Aorta (tissue), 5 donors: Measurements from ENCODE around the gene NFKBIL1. TPM values are rescaled to one million over a fixed set of nuclear protein-coding genes. Genes with fewer than 3 reads are reported as not detected.
A peak's percentile ranks its signal among the peaks of the same experiment; 100 is the strongest.
"Not testable (repeated sequence)": the region's sequence is repeated elsewhere in the genome, so short reads cannot be mapped to it uniquely, and the experiment has no call there.

Source experiments
- ATAC-seq: fragments of 200-7000 bp; cut with Tn5 transposase; one replicate; pipeline ENCODE4 v1.9.1; 2022; ENCODE audit warnings: moderate library complexity; ENCODE audit not compliant: low FRiP score
- DNase-seq, 2 donors: peaks; one replicate each; pipeline ENCODE4 v3.0.0-alpha.2; 2020
- H3K27ac ChIP-seq, 2 donors: one replicate each; pipeline ENCODE4 v1.5.1; 2013; ENCODE audit warnings: low read length in 2 of 2, mild to moderate bottlenecking in 2 of 2, moderate library complexity in 2 of 2, control low read depth in 1 of 2, inconsistent platforms in 1 of 2, low read depth in 1 of 2
- H3K27me3 ChIP-seq, 2 donors: one replicate each; pipeline ENCODE4 v1.6.1; 2013; ENCODE audit warnings: control low read depth in 1 of 2, low read length in 1 of 2, mild to moderate bottlenecking in 1 of 2, moderate library complexity in 1 of 2; ENCODE audit not compliant: insufficient read depth in 2 of 2, control insufficient read depth in 1 of 2
- H3K36me3 ChIP-seq, 2 donors: one replicate each; pipeline ENCODE4 v1.6.1; 2013; ENCODE audit warnings: control low read depth in 1 of 2, low read length in 1 of 2, mild to moderate bottlenecking in 1 of 2; ENCODE audit not compliant: insufficient read depth in 2 of 2, control insufficient read depth in 1 of 2
- H3K4me1 ChIP-seq, 2 donors: one replicate each; pipeline ENCODE4 v1.6.1; 2013; ENCODE audit warnings: low read length in 2 of 2, control low read depth in 1 of 2, mild to moderate bottlenecking in 1 of 2, moderate library complexity in 1 of 2; ENCODE audit not compliant: insufficient read depth in 2 of 2, control insufficient read depth in 1 of 2
- H3K4me3 ChIP-seq, 2 donors: one replicate each; pipeline ENCODE4 v1.5.1; 2013; ENCODE audit warnings: low read length in 2 of 2, control low read depth in 1 of 2, mild to moderate bottlenecking in 1 of 2
- H3K9me3 ChIP-seq: one replicate; pipeline ENCODE4 v1.6.1; 2013; ENCODE audit warnings: mild to moderate bottlenecking, low read length; ENCODE audit not compliant: control insufficient read depth
- WGBS, 2 donors: extraction: QIAGEN DNeasy Blood & Tissue Kit; methylation state at CpG; one replicate each; pipeline ENCODE4 v1.1.7; 2013; 5-methylcytosine and 5-hydroxymethylcytosine counted together
- intact Hi-C, 2 donors: fragments of 100-400 bp; cut with DNase I; formaldehyde crosslinking; loops; one replicate each; pipeline versions ENCODE4 v1.14.2 to v1.15.0; 2022
- long read RNA-seq, 2 donors: library from polyadenylated mRNA; unstranded; transcript quantifications; one replicate each; pipeline ENCODE4 v2.0.0, GENCODE V29; 2020 to 2021
- polyA plus RNA-seq, 2 donors: library from polyadenylated mRNA; stranded (reverse); fragments of 200-250 nt; gene quantifications; one replicate each; pipeline ENCODE4 v1.2.3, GENCODE V29; 2013
- total RNA-seq, 2 donors: library from RNA; stranded (reverse); fragmentation: NEBNext Ultra II Directional; extraction: Animal tissue kit (Norgen Biotek cat#: 25700); gene quantifications; one replicate each; pipeline ENCODE4 v1.2.1, GENCODE V29; 2021
- donor health status: healthy with polysubstance abuse.
- donor health status: Bipolar disorder and iron deficiency.
- donor health status: DM: no; HTN: no; CAD: no.
- donor health status: DM: no; HTN: no; CAD: no.
- donor health status: DM: yes; HTN: yes; CAD: no.

NFKBIL1 gene
- total RNA-seq (10 to 100 TPM; 16.0 to 19.8 TPM), polyA plus RNA-seq (10 to 100 TPM; 24.2 to 49.5 TPM)
- long read RNA-seq, donor 1, transcript NFKBIL1-201 (4 exons, 1,401 nt), result minor isoform, 19 of 93 reads
- long read RNA-seq, donor 1, transcript NFKBIL1-203 (4 exons, 1,478 nt), result major isoform, 57 of 93 reads
- long read RNA-seq, donor 1, partial matches to known transcripts, result 10 of 93 reads
- long read RNA-seq, donor 1, other reads (novel, unspliced or antisense), result 4 of 93 reads
- long read RNA-seq, donor 2, partial matches to known transcripts, result 0 of 5 reads
- long read RNA-seq, donor 2, other reads (novel, unspliced or antisense), result 1 of 5 reads

- intact Hi-C loops, result loop anchor here (1.0 to 2.0 kb wide), 3 partner anchors 34 to 52 kb away; no protein-coding TSS in a partner anchor
- 0 to 1% methylated on average over 25 of the region's 25 CpGs for WGBS, 2 donors
- no peaks in the 10 kb centered on the region for H3K36me3 ChIP-seq
- no peaks in the 10 kb centered on the region for H3K9me3 ChIP-seq
- DNase-seq (peak; percentile 97), ATAC-seq (peak; percentile 97)
- no peaks in the 10 kb centered on the region for H3K27me3 ChIP-seq
- peak within 1 kb of the TSS in 1 of 2 donors; percentile 31 for H3K27ac ChIP-seq
- peak within 1 kb of the TSS; percentile 14 to 59 for H3K4me3 ChIP-seq
- H3K4me1 ChIP-seq, result no peaks in the 10 kb centered on the region
Measured at GRCh38 chr6:31546958-31547726, at the start of gene NFKBIL1. Gene NFKBIL1, plus strand, starts transcription at chr6:31547608. Its CDS starts 87 bp downstream, at chr6:31547695.

GRCh38 chr6:31498748-31499147, 48.7 kb upstream of the NFKBIL1 start:
- no peak for ATAC-seq
- Histone ChIP-seq H3K36me3 (no peaks in the 10 kb centered on the region), H3K27ac (no peak overlapping the region), H3K4me1 (peaks cover 0 to 1% of the 10 kb centered on the region in 2 donors), H3K27me3 (no peaks in the 10 kb centered on the region), H3K4me3 (no peak overlapping the region), H3K9me3 (no peaks in the 10 kb centered on the region)
- intact Hi-C loops, result loop anchor here in 1 of 2 donors (5.0 kb wide), 1 partner anchor 99 kb away; no protein-coding TSS in a partner anchor
- 6 to 13% methylated on average over 21 of the region's 21 CpGs for WGBS, 2 donors
- DNase-seq, result no peak

GRCh38 chr6:31499648-31500047, 47.8 kb upstream of the NFKBIL1 start:
- intact Hi-C loops, result loop anchor here in 1 of 2 donors (5.0 kb wide), 1 partner anchor 98 kb away; no protein-coding TSS in a partner anchor
- H3K4me3 ChIP-seq, DNase-seq, H3K9me3 ChIP-seq, ATAC-seq, H3K27ac ChIP-seq, H3K27me3 ChIP-seq, H3K36me3 ChIP-seq, H3K4me1 ChIP-seq: not testable (repeated sequence)
- 100% methylated on average over 1 of the region's 2 CpGs; no CpG with 5 or more reads in 1 of the 2 donors for WGBS, 2 donors

- DNase-seq (no peak), ATAC-seq (no peak)
- Histone ChIP-seq H3K4me1 (peaks cover 0 to 1% of the 10 kb centered on the region in 2 donors), H3K9me3 (no peaks in the 10 kb centered on the region), H3K36me3 (peaks cover 0 to 7% of the 10 kb centered on the region in 2 donors), H3K4me3 (no peak overlapping the region), H3K27me3 (no peaks in the 10 kb centered on the region), H3K27ac (no peak overlapping the region)
- intact Hi-C loops, result no loop called here
Measured at GRCh38 chr6:31502586-31502985, 44.8 kb upstream of the NFKBIL1 start.

DNA sequence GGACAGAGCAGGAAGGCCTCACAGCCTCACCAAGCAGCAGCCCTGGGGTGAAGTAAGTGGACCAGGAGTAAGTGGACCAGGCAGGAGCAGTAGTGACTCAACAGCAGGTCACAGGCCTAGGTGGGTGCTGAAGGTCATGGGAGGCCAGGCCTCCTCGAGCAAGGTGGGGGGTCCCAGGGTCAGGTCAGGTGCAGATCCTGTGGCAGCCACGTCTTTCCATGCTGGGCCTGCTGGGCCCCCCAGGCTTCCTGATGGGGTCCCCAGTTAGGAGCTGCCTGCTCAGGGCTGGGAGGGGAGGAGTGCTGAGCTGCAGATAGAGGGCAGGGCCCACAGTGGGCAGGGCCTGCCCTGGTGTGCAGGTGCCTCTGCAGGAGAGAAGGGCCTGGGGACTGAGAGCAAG, 38.4 kb upstream of the NFKBIL1 start:
- H3K4me3 ChIP-seq, ATAC-seq, H3K9me3 ChIP-seq, H3K27me3 ChIP-seq, H3K27ac ChIP-seq, intact Hi-C loops, H3K36me3 ChIP-seq, H3K4me1 ChIP-seq, DNase-seq: not testable (repeated sequence)
- WGBS, 2 donors, result 0 to 47% methylated on average over 1 to 2 of the region's 2 CpGs

- ATAC-seq (no peak), DNase-seq (no peak)
- intact Hi-C loops, result no loop called here
- H3K36me3 ChIP-seq, result peaks cover 0 to 10% of the 10 kb centered on the region in 2 donors
- no peak overlapping the region for H3K27ac ChIP-seq
- no peaks in the 10 kb centered on the region for H3K9me3 ChIP-seq
- no peaks in the 10 kb centered on the region for H3K27me3 ChIP-seq
- 79 to 81% methylated on average over 4 of the region's 4 CpGs for WGBS, 2 donors
- no peaks in the 10 kb centered on the region for H3K4me1 ChIP-seq
- H3K4me3 ChIP-seq, result no peak overlapping the region
Measured at GRCh38 chr6:31510007-31510406, 37.4 kb upstream of the NFKBIL1 start.

GRCh38 chr6:31513456-31514165, 33.8 kb upstream of the NFKBIL1 start:
- H3K4me1 ChIP-seq, result no peaks in the 10 kb centered on the region
- 61 to 64% methylated on average over 5 of the region's 5 CpGs for WGBS, 2 donors
- H3K36me3 ChIP-seq, result peaks cover 0 to 3% of the 10 kb centered on the region in 2 donors
- no peak for ATAC-seq
- no peak overlapping the region for H3K27ac ChIP-seq
- H3K4me3 ChIP-seq, result no peak overlapping the region
- no peaks in the 10 kb centered on the region for H3K27me3 ChIP-seq
- intact Hi-C loops, result no loop called here
- DNase-seq, result no peak
- H3K9me3 ChIP-seq, result no peaks in the 10 kb centered on the region

DNA sequence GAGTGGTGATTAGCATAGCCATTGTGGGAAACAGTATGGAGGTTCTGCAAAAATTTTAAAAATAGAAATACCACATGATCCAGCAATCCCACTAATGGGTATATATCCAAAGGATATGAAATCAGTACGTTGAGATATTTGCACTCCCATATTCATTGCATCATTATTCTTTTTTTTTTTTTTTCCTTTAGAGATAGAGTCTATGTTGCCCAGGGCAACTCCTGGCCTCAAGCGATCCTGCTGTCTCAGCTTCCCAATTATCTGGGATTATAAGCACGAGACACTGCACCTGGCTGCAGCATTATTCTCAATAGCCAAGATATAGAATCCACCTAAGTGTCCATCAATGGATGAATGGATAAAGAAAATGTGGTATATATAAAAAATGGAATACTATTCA, 25.6 kb upstream of the NFKBIL1 start:
- DNase-seq (no peak), ATAC-seq (no peak)
- Histone ChIP-seq H3K27ac (no peak overlapping the region), H3K4me1 (no peaks in the 10 kb centered on the region), H3K36me3 (no peaks in the 10 kb centered on the region), H3K4me3 (no peak overlapping the region), H3K27me3 (no peaks in the 10 kb centered on the region), H3K9me3 (no peaks in the 10 kb centered on the region)
- intact Hi-C loops, result no loop called here
- 79 to 82% methylated on average over 3 of the region's 3 CpGs for WGBS, 2 donors
